ENCODE results near the gene AOPEP.

GRCh38 chr9:95038666-95039065, 312.2 kb downstream of the AOPEP start:
- TF ChIP-seq, protein P1, sequence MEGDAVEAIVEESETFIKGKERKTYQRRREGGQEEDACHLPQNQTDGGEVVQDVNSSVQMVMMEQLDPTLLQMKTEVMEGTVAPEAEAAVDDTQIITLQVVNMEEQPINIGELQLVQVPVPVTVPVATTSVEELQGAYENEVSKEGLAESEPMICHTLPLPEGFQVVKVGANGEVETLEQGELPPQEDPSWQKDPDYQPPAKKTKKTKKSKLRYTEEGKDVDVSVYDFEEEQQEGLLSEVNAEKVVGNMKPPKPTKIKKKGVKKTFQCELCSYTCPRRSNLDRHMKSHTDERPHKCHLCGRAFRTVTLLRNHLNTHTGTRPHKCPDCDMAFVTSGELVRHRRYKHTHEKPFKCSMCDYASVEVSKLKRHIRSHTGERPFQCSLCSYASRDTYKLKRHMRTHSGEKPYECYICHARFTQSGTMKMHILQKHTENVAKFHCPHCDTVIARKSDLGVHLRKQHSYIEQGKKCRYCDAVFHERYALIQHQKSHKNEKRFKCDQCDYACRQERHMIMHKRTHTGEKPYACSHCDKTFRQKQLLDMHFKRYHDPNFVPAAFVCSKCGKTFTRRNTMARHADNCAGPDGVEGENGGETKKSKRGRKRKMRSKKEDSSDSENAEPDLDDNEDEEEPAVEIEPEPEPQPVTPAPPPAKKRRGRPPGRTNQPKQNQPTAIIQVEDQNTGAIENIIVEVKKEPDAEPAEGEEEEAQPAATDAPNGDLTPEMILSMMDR (IDR thresholded peaks at IDR 0.05): no peak
- TF ChIP-seq POLR2A (IDR thresholded peaks at IDR 0.05): no peak

Data from thyroid gland (tissue), 4 donors.